Activated naive CD4-positive, alpha-beta T cell treated with anti-CD3 and anti-CD28 coated beads, Interleukin-2, amount 50 U/mL, for 16 hours (primary cell): ENCODE data around the gene CTNNA3.

Experiments
- DNase-seq: peaks from one replicate; pipeline ENCODE4 v3.0.0-alpha.2; 2020

The CTNNA3 gene

DNA sequence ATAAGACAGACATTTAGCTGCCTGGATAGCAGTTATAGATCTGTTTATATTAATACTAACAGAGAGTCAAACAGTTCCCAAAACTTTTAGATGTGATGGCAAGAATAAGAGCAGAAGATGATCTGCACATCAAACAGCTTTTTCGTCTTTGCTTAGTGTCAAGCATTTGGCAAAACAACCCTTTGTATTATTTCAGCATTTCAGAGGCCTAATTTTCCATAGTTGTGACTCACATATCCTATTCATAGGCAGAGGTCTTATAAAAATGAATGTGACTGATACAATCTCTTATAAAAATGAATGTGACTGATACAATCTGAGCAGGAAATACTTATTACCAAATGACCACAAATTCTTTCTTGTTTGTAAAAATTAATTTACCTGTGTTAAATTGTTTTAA is 699.0 kb downstream of the CTNNA3 start:
- DNase-seq: no peak

- DNase-seq: no peak
These were observed 705.7 kb downstream of the CTNNA3 start for GRCh38 chr10:66990143-66990830.

GRCh38 chr10:66983475-66983818 is 712.5 kb downstream of the CTNNA3 start:
- DNase-seq: no peak

DNA sequence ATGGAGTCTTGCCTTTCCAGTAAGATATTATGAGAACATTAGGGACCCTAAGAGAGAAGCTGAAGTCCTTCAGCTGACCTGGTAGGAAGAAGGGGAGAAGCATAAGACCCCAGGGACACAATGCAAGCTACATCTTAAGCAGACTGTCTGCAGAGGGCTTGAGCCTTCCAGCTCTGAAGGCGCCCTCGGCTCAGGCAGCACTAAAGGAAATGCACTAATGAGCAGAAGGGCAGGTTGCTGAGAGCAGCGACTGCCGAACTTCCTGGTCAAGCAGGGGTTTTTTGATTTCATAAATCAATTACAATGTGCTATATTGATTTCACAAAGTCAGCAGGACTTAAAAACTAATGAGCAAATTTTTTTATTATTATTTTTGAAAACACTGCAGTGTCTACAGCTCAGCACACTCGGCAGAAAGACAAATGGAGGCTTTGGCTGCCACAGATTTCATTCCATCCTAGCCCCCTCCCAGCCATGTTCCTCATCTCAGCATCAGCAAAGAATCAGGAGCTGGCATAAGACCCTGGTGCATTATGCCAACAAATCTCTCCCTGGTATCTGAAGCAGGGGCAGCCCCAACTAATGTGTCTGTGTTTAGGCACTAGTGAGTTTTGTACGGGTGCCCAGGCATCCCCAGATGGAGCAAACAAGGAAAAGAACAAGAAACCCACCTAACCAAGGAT is 713.1 kb downstream of the CTNNA3 start:
- DNase-seq: no peak

DNA sequence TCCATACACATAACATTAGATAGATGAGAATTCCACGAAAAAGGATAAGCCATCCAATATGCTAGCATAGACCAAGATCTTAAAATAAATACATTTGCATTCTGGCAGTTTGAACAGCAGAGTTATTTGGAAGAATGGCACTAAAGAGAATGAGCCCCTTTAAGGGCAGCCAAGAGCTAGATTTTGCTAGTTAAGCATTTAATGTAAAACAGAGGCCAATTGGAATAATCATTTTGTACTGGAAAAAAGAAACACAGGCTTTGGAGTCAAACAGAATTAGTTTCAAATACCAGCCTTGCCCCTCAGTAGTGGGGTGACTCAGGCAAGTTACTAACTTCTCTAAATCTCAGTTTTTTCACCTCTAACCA is 714.0 kb downstream of the CTNNA3 start:
- DNase-seq: no peak

DNA sequence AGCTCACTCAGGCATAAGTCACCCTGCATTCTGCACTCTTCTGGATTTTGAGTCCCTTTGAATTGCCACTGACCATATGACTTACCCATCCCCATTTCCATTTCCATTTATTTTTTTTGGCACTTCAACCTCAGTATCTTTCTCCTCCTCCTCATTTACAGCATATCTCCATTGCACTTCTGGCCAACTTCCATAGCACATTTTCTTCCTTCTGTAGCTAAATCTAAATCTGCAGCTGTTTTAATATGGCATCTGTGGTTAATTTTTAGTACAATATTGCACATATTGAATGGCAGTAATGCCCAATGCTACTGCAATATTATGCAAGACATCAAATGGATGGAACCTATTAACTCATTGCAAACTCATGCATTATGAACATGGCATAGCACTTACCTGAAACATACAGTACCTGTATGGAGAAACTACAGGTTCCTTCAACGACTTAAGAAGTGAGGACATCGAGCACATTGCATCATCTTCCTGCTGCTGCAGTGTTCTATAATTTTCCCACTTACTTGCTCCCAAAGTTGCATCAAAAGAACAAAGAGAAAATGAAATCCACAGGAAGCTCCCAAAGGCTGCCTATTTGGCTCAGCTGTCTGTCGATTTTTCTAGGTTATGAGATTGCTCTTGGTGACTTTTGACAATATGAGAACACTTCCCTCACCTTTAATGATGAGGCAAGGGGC is 714.5 kb downstream of the CTNNA3 start:
- DNase-seq: no peak

DNA sequence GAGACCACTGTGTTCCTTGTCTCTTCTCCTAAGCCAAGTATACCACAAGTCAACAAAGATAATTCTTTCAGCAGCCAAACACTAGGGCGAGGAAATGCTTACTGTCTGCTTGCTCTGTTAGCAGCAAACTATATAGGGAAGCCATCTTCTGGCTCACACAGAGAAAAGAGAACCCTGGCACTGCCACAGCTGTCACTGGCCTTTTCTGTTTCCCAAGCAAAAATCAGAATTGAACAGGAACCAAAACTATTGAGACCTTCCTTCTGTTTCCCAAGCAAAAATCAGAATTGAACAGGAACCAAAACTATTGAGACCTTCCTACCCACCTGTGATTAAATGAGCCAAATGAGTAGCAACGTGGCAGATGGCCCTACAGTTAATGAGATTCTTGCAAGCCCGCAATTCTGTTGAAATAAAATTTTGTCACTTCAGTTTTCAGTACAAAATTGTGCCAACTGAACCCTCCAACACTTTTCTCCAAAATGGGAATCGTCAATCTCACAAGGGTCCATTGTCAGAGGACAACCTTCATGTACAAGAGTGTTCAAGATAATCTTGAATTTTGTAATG is 715.7 kb downstream of the CTNNA3 start:
- no peak for DNase-seq

- no peak for DNase-seq
These were observed 731.0 kb downstream of the CTNNA3 start for GRCh38 chr10:66964946-66965345.

- DNase-seq: no peak
These were observed 737.5 kb downstream of the CTNNA3 start for GRCh38 chr10:66958466-66958865.

DNA sequence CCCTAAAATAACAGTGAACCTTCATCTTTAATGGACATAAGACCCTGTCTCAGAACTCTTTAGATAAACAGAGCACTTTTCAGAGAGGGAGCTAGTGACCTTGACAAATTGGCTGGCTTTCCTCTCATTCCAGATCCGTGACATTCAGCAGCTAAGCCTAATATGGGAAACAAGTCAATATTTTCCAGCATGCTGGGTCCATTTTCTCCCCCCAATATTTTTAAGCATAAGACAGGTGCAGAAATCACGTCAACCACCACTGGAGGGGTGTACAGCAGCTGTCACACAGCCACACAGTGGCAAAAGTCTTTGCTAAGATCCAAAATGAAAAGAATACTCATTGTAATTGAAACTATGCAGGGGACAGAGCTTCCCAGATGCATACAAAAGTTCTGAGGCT is 744.1 kb downstream of the CTNNA3 start:
- no peak for DNase-seq

DNA sequence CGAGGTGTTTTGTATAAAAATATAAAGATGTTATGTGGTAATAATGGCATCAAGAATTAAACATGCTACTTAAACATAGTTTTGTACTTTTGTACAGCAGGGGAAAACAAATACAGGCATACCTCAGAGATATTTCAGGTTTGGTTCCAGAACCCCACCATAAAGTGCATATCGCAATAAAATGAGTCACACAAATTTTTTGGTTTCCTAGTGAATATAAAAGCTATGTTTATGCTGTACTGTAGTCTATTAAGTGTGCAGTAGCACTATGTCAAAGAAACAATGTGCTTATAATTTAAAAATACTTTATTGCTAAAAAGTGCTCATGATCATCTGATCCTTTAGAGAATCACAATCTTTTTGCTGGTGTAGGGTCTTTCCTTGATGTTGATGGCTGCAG is 752.4 kb downstream of the CTNNA3 start:
- no peak for DNase-seq

GRCh38 chr10:66942407-66942806 is 753.6 kb downstream of the CTNNA3 start:
- no peak for DNase-seq

DNA sequence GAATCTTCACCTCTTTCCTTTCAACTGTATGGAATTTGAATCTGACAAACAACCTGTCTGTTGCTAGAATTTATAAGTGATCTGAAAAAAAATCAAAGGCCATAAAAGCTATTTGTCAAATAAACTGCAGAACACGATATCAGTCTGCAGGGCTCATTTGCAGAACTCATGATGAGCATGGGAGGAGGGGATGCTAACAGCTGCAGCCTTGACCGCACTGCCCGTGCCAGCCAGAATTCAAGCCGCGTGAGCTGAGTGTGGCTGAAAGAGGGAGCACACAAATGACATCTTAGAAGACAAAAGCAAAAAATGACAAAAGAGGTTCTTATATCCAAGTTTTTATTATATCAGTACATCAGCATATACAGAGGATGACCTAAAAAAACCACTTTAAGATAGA is 754.5 kb downstream of the CTNNA3 start:
- DNase-seq: no peak

DNA sequence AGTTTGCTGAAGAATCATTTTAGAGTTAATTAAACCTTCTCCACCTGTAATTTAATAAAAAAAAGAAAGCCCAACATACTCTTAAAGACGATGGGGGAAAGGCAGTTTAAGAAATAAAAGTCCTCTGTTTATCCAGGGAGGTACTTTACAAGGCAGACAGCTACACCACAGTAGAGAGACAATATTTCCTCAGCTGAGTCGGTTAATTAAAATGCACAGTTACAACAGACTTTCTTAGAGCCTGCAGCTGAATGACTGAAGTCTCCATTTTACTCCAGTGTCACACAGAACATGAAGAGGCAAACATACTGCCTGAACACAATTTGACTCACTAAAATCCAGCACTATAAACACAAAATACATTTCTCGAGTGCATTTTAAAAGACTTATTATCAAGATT is 755.0 kb downstream of the CTNNA3 start:
- DNase-seq: no peak

- no peak for DNase-seq
These were observed 761.3 kb downstream of the CTNNA3 start for GRCh38 chr10:66934711-66935110.

DNA sequence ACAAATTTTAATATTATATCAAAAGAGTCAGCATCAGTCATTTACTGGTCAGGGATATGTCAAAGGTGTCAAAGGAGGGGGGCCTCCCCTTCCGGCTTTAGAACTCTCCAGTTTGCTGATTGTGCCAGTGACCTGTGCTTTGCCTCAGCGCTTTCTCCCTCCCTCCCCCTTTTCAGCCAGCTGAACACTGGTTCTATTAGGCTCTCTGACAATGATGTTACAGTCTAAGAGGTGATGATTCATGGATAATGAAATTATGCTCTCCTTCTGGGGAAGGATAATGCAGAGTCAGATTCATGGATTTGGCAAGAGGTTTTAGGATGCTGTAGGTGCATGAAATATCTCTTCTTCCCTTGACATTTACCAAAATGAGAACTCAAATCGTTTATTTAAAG is 764.0 kb downstream of the CTNNA3 start:
- no peak for DNase-seq

- no peak for DNase-seq
These were observed 764.6 kb downstream of the CTNNA3 start for GRCh38 chr10:66931340-66931948.

- DNase-seq: no peak
These were observed 766.6 kb downstream of the CTNNA3 start for GRCh38 chr10:66929375-66929774.

DNA sequence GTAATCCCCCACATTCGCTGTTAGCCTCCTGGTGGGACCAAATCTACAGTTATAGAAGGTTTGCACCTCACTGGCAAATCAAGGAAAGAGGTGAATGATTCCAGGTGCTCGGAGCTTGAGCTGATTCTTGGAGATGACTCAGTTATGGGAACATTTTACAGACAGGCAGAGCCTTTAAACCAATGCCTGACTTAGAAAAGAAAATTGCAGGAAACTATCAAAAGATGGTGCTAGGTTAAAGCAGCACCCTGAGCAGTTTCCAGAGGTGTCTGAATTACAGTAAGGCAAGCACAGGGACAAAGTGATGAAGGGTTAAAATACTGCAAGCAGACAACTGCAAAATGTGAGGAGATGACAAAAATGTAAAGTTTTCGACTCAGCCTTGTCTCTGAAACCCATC is 767.2 kb downstream of the CTNNA3 start:
- DNase-seq: no peak

DNA sequence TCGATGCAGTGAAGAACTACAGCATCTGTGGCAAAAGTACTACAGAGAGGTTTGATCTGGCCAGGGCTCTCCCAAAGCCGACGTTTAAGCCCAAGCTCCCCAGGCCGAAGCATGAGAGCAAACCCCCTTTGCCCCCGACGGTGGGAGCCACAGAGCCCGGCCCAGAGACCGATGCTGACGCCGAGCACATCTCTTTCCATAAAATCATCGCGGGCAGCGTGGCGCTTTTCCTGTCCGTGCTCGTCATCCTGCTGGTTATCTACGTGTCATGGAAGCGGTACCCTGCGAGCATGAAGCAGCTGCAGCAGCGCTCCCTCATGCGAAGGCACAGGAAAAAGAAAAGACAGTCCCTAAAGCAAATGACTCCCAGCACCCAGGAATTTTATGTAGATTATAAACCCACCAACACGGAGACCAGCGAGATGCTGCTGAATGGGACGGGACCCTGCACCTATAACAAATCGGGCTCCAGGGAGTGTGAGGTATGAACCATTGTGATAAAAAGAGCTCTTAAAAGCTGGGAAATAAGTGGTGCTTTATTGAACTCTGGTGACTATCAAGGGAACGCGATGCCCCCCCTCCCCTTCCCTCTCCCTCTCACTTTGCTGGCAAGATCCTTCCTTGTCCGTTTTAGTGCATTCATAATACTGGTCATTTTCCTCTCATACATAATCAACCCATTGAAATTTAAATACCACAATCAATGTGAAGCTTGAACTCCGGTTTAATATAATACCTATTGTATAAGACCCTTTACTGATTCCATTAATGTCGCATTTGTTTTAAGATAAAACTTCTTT is 767.8 kb downstream of the CTNNA3 start:
- no peak for DNase-seq

DNA sequence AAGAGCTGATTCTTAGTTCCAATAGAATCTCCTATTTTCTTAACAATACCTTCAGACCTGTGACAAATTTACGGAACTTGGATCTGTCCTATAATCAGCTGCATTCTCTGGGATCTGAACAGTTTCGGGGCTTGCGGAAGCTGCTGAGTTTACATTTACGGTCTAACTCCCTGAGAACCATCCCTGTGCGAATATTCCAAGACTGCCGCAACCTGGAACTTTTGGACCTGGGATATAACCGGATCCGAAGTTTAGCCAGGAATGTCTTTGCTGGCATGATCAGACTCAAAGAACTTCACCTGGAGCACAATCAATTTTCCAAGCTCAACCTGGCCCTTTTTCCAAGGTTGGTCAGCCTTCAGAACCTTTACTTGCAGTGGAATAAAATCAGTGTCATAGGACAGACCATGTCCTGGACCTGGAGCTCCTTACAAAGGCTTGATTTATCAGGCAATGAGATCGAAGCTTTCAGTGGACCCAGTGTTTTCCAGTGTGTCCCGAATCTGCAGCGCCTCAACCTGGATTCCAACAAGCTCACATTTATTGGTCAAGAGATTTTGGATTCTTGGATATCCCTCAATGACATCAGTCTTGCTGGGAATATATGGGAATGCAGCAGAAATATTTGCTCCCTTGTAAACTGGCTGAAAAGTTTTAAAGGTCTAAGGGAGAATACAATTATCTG is 768.6 kb downstream of the CTNNA3 start:
- no peak for DNase-seq

DNA sequence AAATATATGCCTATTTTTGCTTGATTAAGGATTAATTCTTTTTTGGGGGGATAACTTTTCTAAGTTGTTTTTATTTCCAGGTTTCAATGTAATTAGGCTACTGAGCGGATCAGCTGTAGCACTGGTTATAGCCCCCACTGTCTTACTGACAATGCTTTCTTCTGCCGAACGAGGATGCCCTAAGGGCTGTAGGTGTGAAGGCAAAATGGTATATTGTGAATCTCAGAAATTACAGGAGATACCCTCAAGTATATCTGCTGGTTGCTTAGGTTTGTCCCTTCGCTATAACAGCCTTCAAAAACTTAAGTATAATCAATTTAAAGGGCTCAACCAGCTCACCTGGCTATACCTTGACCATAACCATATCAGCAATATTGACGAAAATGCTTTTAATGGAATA is 769.2 kb downstream of the CTNNA3 start:
- DNase-seq: no peak
